HG02571 (cell line): ENCODE data around the gene OSBPL10.

Source experiments
- ATAC-seq: cut with Tn5 transposase; IDR thresholded peaks from one replicate; pipeline ENCODE4 v1.9.1; 2021; ENCODE audit warnings: mild to moderate bottlenecking, moderate library complexity; ENCODE audit not compliant: unreplicated experiment

Gene OSBPL10

GRCh38 chr3:31754575-31755278, 226.3 kb downstream of the OSBPL10 start:
- peak; percentile 89 for ATAC-seq

- no peak for ATAC-seq
Measured at GRCh38 chr3:31753050-31753425, 228.0 kb downstream of the OSBPL10 start.

GRCh38 chr3:31752305-31753049, 228.6 kb downstream of the OSBPL10 start:
- ATAC-seq = no peak

GRCh38 chr3:31750341-31750740, 230.7 kb downstream of the OSBPL10 start:
- ATAC-seq = no peak

GRCh38 chr3:31748933-31749295, 232.1 kb downstream of the OSBPL10 start:
- ATAC-seq = no peak

- ATAC-seq = no peak
Measured at GRCh38 chr3:31748281-31748932, 232.7 kb downstream of the OSBPL10 start.

- no peak for ATAC-seq
Measured at GRCh38 chr3:31747785-31748184, 233.3 kb downstream of the OSBPL10 start.

GRCh38 chr3:31744913-31745312, 236.1 kb downstream of the OSBPL10 start:
- ATAC-seq = no peak

- no peak for ATAC-seq
Measured at GRCh38 chr3:31743331-31744089, 237.6 kb downstream of the OSBPL10 start.

GRCh38 chr3:31740397-31740796, 240.7 kb downstream of the OSBPL10 start:
- no peak for ATAC-seq

GRCh38 chr3:31738412-31738811, 242.7 kb downstream of the OSBPL10 start:
- no peak for ATAC-seq

- ATAC-seq = no peak
Measured at GRCh38 chr3:31735667-31736066, 245.4 kb downstream of the OSBPL10 start.

- ATAC-seq = no peak
Measured at GRCh38 chr3:31733234-31733667, 247.8 kb downstream of the OSBPL10 start.

GRCh38 chr3:31732548-31732947, 248.5 kb downstream of the OSBPL10 start:
- ATAC-seq = no peak

- no peak for ATAC-seq
Measured at GRCh38 chr3:31729573-31729972, 251.5 kb downstream of the OSBPL10 start.

GRCh38 chr3:31729082-31729481, 252.0 kb downstream of the OSBPL10 start:
- no peak for ATAC-seq

GRCh38 chr3:31728403-31728802, 252.7 kb downstream of the OSBPL10 start:
- ATAC-seq = no peak

- ATAC-seq = no peak
Measured at GRCh38 chr3:31725976-31726375, 255.1 kb downstream of the OSBPL10 start.

- ATAC-seq = no peak
Measured at GRCh38 chr3:31725568-31725967, 255.5 kb downstream of the OSBPL10 start.

GRCh38 chr3:31724651-31725050, 256.4 kb downstream of the OSBPL10 start:
- no peak for ATAC-seq

GRCh38 chr3:31724116-31724515, 256.9 kb downstream of the OSBPL10 start:
- no peak for ATAC-seq
